SK-N-SH (cell line): ENCODE results near the gene CAGE1. TPM values are rescaled to one million over a fixed set of nuclear protein-coding genes. Genes with fewer than 3 reads are reported as not detected.

Experiments
- CTCF ChIA-PET: fragments of 300-600, 350-600 bp; formaldehyde crosslinking; extraction: SDS; loops from one replicate; lab custom pipeline; 2021; lab: Yijun Ruan, JAX
- POLR2A ChIA-PET: fragments of 350-600 bp; sonication (Branson Sonifier 250); formaldehyde crosslinking; extraction: SDS; loops from one replicate; lab custom pipeline; 2020; ENCODE audit warnings: antibody characterized with exemption, inconsistent platforms; lab: Yijun Ruan, JAX
- DNase-seq: peaks from one replicate; pipeline ENCODE4 v3.0.0; 2012
- H2AFZ ChIP-seq: fragments of 200-600 bp; sonication (generic); 2 replicates; pipeline ENCODE4 v1.8.1; 2016; ENCODE audit warnings: antibody characterized with exemption, mild to moderate bottlenecking, low read depth
- H3F3A ChIP-seq: fragments of 200-600 bp; sonication (generic); replicated peaks from 2 replicates; pipeline ENCODE3; 2016; ENCODE audit warnings: antibody characterized with exemption, mild to moderate bottlenecking; ENCODE audit not compliant: insufficient read depth
- H3K27ac ChIP-seq, 2 experiments: fragments of 200-500 bp in 1 of 2; fragments of 200-600 bp in 1 of 2; sonication (Bioruptor generic) in 1 of 2; sonication (generic), shearing (Covaris generic) in 1 of 2; 2 replicates each; pipeline versions ENCODE4 v1.5.1 to v1.6.1; 2014 to 2016; ENCODE audit warnings: low read depth in 2 of 2, inconsistent platforms in 1 of 2, low read length in 1 of 2, mild to moderate bottlenecking in 1 of 2, mixed read lengths in 1 of 2
- H3K27me3 ChIP-seq: fragments of 200-600 bp; sonication (generic), shearing (Covaris generic); 2 replicates; pipeline ENCODE4 v1.6.1; 2016; ENCODE audit warnings: mixed run types; ENCODE audit not compliant: insufficient read depth
- H3K36me3 ChIP-seq, 2 experiments: fragments of 200-500 bp in 1 of 2; fragments of 200-600 bp in 1 of 2; sonication (Bioruptor generic) in 1 of 2; sonication (generic) in 1 of 2; replicated peaks in 1 of 2; 2 replicates each; pipeline versions ENCODE3 to v1.5.1; 2014 to 2016; ENCODE audit warnings: low read length in 1 of 2, mild to moderate bottlenecking in 1 of 2; ENCODE audit not compliant: insufficient read depth in 2 of 2, control insufficient read depth in 1 of 2
- H3K4me1 ChIP-seq, 2 experiments: fragments of 200-500 bp in 1 of 2; fragments of 200-600 bp in 1 of 2; sonication (Bioruptor generic) in 1 of 2; sonication (generic), shearing (Covaris generic) in 1 of 2; 2 replicates each; pipeline versions ENCODE4 v1.5.1 to v1.6.1; 2014 to 2016; ENCODE audit warnings: low read depth in 1 of 2, low read length in 1 of 2, mixed run types in 1 of 2; ENCODE audit not compliant: insufficient read depth in 2 of 2, control insufficient read depth in 1 of 2
- H3K4me2 ChIP-seq: fragments of 200-600 bp; sonication (generic), shearing (Covaris generic); 2 replicates; pipeline ENCODE4 v1.6.1; 2017; ENCODE audit warnings: mixed run types
- H3K4me3 ChIP-seq, 2 experiments: fragments of 200-500 bp in 1 of 2; fragments of 200-600 bp in 1 of 2; sonication (Bioruptor generic) in 1 of 2; sonication (generic), shearing (Covaris generic) in 1 of 2; 2 replicates each; pipeline versions ENCODE4 v1.5.1 to v1.8.1; 2014 to 2016; ENCODE audit warnings: low read depth in 2 of 2, inconsistent platforms in 1 of 2, low read length in 1 of 2, mild to moderate bottlenecking in 1 of 2, mixed read lengths in 1 of 2, moderate library complexity in 1 of 2
- H3K79me2 ChIP-seq: fragments of 200-600 bp; sonication (generic); 2 replicates; pipeline ENCODE4 v1.8.1; 2017; ENCODE audit warnings: mild to moderate bottlenecking; ENCODE audit not compliant: insufficient read depth
- H3K9ac ChIP-seq: fragments of 200-600 bp; sonication (generic); 2 replicates; pipeline ENCODE4 v1.6.1; 2017; ENCODE audit warnings: mixed run types
- H3K9me2 ChIP-seq: fragments of 200-600 bp; sonication (generic); 2 replicates; pipeline ENCODE4 v1.6.1; 2017; ENCODE audit warnings: mixed run types
- H3K9me3 ChIP-seq: fragments of 200-600 bp; sonication (generic); 2 replicates; pipeline ENCODE4 v1.6.1; 2017; ENCODE audit warnings: mixed run types, mild to moderate bottlenecking, moderate library complexity
- H4K20me1 ChIP-seq: fragments of 200-600 bp; sonication (generic); 2 replicates; pipeline ENCODE4 v1.6.1; 2017; ENCODE audit warnings: mild to moderate bottlenecking, mixed run types; ENCODE audit not compliant: insufficient read depth
- EP300 ChIP-seq, 2 experiments: IDR thresholded peaks; 2 replicates each; pipeline versions ENCODE4 v1.4.0 to v1.6.1; 2012; ENCODE audit warnings: borderline replicate concordance in 1 of 2, low read depth in 1 of 2, low read length in 1 of 2
- FOSL2 ChIP-seq: IDR thresholded peaks from 2 replicates; pipeline ENCODE4 v1.4.0; 2012; ENCODE audit warnings: low read depth, mild to moderate bottlenecking, moderate library complexity, borderline replicate concordance
- FOXJ3 ChIP-seq: sonication (generic); formaldehyde crosslinking; IDR thresholded peaks from 2 replicates; pipeline ENCODE4 v1.5.1; 2020; ENCODE audit warnings: mild to moderate bottlenecking, missing genetic modification reagents
- GABPA ChIP-seq: IDR thresholded peaks from 2 replicates; pipeline ENCODE4 v1.4.0; 2012; ENCODE audit warnings: low read depth, mild to moderate bottlenecking
- GATA2 ChIP-seq: sonication (generic); formaldehyde crosslinking; IDR thresholded peaks from 2 replicates; pipeline ENCODE4 v1.5.0; 2020; ENCODE audit warnings: mild to moderate bottlenecking, missing genetic modification reagents
- IRF3 ChIP-seq: fragments of 150-350 bp; IDR thresholded peaks from 2 replicates; pipeline ENCODE4 v1.6.1; 2016; ENCODE audit warnings: mild to moderate bottlenecking, low read depth, low read length
- JUND ChIP-seq: IDR thresholded peaks from 2 replicates; pipeline ENCODE4 v1.4.0; 2012
- MEF2A ChIP-seq: IDR thresholded peaks from 2 replicates; pipeline ENCODE4 v1.4.0; 2012; ENCODE audit warnings: low read depth, borderline replicate concordance
- MXI1 ChIP-seq: IDR thresholded peaks from 2 replicates; pipeline ENCODE4 v1.6.1; 2012; ENCODE audit warnings: mild to moderate bottlenecking, low read depth, low read length, improper control_type of control experiment
- PBX3 ChIP-seq: IDR thresholded peaks from 2 replicates; pipeline ENCODE4; 2012
- RAD21 ChIP-seq: IDR thresholded peaks from 2 replicates; pipeline ENCODE4 v1.6.1; 2012; ENCODE audit warnings: mild to moderate bottlenecking, low read length
- RCOR1 ChIP-seq: fragments of 150-350 bp; IDR thresholded peaks from 2 replicates; pipeline ENCODE4 v1.6.1; 2017; ENCODE audit warnings: antibody characterized with exemption, low read length
- SIN3A ChIP-seq: IDR thresholded peaks from 2 replicates; pipeline ENCODE4 v1.6.1; 2012; ENCODE audit warnings: low read depth, mild to moderate bottlenecking, low read length, moderate library complexity, borderline replicate concordance
- SMC3 ChIP-seq: IDR thresholded peaks from 2 replicates; pipeline ENCODE4 v1.6.1; 2012; ENCODE audit warnings: low read depth, low read length, improper control_type of control experiment
- TAF1 ChIP-seq: IDR thresholded peaks from 2 replicates; pipeline ENCODE4 v1.6.1; 2012; ENCODE audit warnings: low read depth, mild to moderate bottlenecking, low read length, moderate library complexity, borderline replicate concordance
- USF1 ChIP-seq: IDR thresholded peaks from 2 replicates; pipeline ENCODE4 v1.4.0; 2012; ENCODE audit warnings: low read depth, borderline replicate concordance
- USF2 ChIP-seq: fragments of 150-350 bp; IDR thresholded peaks from 2 replicates; pipeline ENCODE4 v1.6.1; 2017; ENCODE audit warnings: antibody characterized with exemption, low read length, low read depth, borderline replicate concordance
- WGBS: methylation state at CpG from one replicate; pipeline ENCODE4 v1.1.6; 2017; ENCODE audit warnings: low lambda C conversion rate; 5-methylcytosine and 5-hydroxymethylcytosine counted together
- polyA plus RNA-seq, 3 experiments: library from polyadenylated mRNA; depleted of rRNA; stranded (reverse); fragments of >200 nt; gene quantifications; 2 replicates each; pipeline ENCODE4 v1.2.3, GENCODE V29; 2012

The CAGE1 gene
- polyA plus RNA-seq, 1 of the 3 experiments (the other 2 are of a cell fraction), result not detected

- Histone ChIP-seq H3K9ac (no peak overlapping the region), H3K79me2 (peaks cover 93% of the 10 kb centered on the region)
- 95% methylated on average over 5 of the region's 5 CpGs for WGBS
- TF ChIP-seq JUND, result no peak
- TF ChIP-seq GATA2 (CRISPR knock-in tag), result no peak
- no peak for TF ChIP-seq RCOR1
- no peak for TF ChIP-seq MEF2A
- no peak for TF ChIP-seq PBX3
- TF ChIP-seq MXI1, result no peak
- TF ChIP-seq SIN3A, result no peak
- TF ChIP-seq USF1, result no peak
- no peak for TF ChIP-seq FOXJ3 (CRISPR knock-in tag)
- TF ChIP-seq TAF1, result no peak
- no peak for TF ChIP-seq EP300 (IDR thresholded peaks at IDR 0.05; ENCODE audit: borderline replicate concordance in 1 of 2, low read depth in 1 of 2, low read length in 1 of 2)
- TF ChIP-seq RAD21, result no peak
- TF ChIP-seq IRF3, result no peak
- no peak for TF ChIP-seq SMC3
- no peak for TF ChIP-seq FOSL2
- no peak for TF ChIP-seq GABPA
- TF ChIP-seq USF2, result no peak
- TF ChIP-seq, all 33 proteins: peak for 0
- Histone ChIP-seq H4K20me1 (peaks cover 30% of the 10 kb centered on the region), H3K36me3 (peaks cover 54 to 60% of the 10 kb centered on the region in 2 experiments), H3F3A (no peaks in the 10 kb centered on the region), H3K4me1 (peaks cover 0 to 6% of the 10 kb centered on the region in 2 experiments; a peak in 2 of 4 replicates), H3K9me3 (no peaks in the 10 kb centered on the region), H2AFZ (no peak overlapping the region), H3K27ac (no peak overlapping the region), H3K9me2 (no peaks in the 10 kb centered on the region), H3K4me2 (no peak overlapping the region), H3K27me3 (no peaks in the 10 kb centered on the region), H3K4me3 (no peak overlapping the region)
- DNase-seq, result no peak
- POLR2A ChIA-PET, result no interaction called here
- CTCF ChIA-PET, result interaction anchor here (1.1 kb wide), 1 partner anchor 83 kb away, joined by 3 read pairs; the partner anchor contains the start of gene RIOK1
These were observed 82.0 kb downstream of the CAGE1 start for GRCh38 chr6:7307533-7307932.
